Epithelial cell of esophagus (primary cell): ENCODE data around the gene FOS.

Experiments
- DNase-seq: peaks from one replicate; pipeline ENCODE4 v3.0.0; 2010; ENCODE audit warnings: low read depth
- H3K4me3 ChIP-seq: 2 replicates; pipeline ENCODE4 v1.5.1; 2011; ENCODE audit warnings: mild to moderate bottlenecking, low read length, control low read depth
- TF ChIP-seq, protein P1 (sequence below): IDR thresholded peaks from 2 replicates; pipeline ENCODE4 v1.5.1; 2011; ENCODE audit warnings: low read depth, mild to moderate bottlenecking, low read length, control low read depth, inconsistent platforms; ENCODE audit not compliant: insufficient read depth; ENCODE audit errors: missing control alignments

FOS gene

DNA sequence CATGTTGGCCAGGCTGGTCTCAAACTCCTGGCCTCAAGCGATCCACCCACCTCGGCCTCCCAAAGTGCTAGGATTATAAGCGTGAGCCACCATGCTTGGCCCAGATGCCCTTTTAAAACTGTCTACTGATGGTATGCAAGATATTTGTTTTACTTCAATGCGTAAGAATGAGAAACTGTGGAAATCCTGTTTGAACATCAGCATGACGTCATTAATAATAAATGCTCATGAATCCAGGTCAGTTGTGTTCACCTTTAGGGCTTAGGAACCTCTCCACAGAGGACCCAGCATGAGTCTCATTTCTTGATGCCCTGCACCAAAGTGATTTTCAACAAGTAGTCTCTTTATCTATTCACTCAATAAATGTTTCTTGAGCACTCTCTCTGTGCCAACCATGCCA, 34.5 kb upstream of the FOS start:
- no peak overlapping the region for H3K4me3 ChIP-seq
- no peak for DNase-seq
- TF ChIP-seq, protein P1, sequence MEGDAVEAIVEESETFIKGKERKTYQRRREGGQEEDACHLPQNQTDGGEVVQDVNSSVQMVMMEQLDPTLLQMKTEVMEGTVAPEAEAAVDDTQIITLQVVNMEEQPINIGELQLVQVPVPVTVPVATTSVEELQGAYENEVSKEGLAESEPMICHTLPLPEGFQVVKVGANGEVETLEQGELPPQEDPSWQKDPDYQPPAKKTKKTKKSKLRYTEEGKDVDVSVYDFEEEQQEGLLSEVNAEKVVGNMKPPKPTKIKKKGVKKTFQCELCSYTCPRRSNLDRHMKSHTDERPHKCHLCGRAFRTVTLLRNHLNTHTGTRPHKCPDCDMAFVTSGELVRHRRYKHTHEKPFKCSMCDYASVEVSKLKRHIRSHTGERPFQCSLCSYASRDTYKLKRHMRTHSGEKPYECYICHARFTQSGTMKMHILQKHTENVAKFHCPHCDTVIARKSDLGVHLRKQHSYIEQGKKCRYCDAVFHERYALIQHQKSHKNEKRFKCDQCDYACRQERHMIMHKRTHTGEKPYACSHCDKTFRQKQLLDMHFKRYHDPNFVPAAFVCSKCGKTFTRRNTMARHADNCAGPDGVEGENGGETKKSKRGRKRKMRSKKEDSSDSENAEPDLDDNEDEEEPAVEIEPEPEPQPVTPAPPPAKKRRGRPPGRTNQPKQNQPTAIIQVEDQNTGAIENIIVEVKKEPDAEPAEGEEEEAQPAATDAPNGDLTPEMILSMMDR = no peak

DNA sequence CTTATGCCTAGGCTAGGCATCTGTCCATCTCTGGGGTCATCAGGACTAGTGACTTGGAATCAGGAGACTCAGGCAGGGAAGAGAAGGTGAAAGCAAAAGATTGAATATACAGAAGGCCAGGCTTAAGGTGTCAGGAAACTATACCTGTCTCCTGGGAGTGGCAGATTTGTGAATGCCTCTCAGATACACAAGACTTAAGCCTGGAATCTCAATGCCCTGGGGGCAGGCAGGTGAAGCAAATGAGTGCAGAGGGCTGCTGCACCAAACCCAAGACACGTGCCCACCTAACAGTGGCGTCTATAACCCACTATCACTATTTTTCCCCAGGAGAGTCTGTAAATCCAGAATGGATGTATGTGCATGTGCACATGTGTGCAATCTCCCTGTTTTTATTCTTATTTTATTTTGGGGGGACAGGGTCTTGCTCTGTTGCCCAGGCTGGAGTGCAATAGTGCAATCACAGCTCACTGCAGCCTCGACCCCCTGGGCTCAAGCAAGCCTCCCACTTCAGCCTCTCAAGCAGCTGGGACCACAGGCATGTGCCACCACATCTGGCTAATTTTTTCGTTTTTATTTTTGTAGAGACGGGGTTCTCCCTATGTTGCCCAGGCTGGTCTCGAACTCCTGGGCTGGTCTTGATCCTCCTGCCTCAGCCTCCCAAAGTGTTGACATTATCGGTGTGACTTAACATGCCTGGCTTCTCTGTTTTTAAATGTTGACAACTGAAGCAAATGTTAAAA, 31.9 kb upstream of the FOS start:
- no peak for DNase-seq
- TF ChIP-seq, protein P1 = no peak
- H3K4me3 ChIP-seq = no peak overlapping the region

DNA sequence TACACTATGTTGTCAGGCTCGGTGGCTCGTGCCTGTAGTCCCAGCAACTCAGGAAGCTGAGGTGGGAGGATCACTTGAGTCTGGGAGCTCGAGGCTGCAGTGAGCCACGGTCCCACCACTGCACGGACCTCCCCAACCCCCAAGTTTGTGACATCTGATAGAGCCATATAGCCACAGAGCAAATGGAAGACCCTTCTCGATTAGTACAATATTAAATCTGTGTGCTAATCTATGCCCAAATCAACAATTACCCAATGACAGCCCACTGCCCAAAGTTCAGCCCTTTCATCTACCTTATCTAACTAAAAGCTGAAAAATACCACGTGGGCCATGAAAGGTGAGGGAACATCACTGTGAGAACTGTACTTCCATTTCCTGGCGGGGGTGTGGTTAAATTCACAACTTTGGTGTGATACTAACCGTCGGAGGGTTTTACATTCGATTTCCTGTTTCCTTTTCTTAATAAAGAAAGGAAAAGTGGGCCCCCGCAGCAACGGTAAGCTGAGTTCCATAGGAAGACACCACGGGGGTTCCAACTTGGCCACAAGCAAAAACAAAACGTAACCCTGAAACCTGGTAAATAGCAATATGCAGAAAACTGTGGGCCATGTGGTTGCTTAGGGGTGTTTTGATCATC, 31.2 kb upstream of the FOS start:
- no peak for DNase-seq

DNA sequence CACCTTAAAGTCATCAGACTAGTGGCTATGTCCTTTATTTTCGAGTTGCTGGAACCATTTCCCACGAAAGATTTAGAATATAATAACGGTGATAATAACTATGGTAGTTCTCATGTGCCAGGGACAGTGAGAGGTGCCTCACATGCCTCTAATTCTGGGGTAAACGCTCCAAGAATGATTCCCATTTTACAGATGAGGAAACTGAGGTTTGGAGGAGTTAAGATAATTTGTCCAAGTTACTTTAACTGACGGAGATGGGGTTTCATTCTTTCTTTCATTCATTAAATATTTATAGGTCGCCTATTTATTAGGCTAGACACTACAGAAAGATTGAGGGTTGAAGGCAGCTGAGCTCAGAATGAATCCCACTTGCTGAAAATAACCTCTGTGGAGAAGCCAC, 30.7 kb upstream of the FOS start:
- H3K4me3 ChIP-seq = no peak overlapping the region
- TF ChIP-seq, protein P1 = no peak
- DNase-seq = no peak

More for the DNA sequence above, 31.2 kb upstream of the FOS start:
- TF ChIP-seq, protein P1 = no peak
- H3K4me3 ChIP-seq = no peak overlapping the region

DNA sequence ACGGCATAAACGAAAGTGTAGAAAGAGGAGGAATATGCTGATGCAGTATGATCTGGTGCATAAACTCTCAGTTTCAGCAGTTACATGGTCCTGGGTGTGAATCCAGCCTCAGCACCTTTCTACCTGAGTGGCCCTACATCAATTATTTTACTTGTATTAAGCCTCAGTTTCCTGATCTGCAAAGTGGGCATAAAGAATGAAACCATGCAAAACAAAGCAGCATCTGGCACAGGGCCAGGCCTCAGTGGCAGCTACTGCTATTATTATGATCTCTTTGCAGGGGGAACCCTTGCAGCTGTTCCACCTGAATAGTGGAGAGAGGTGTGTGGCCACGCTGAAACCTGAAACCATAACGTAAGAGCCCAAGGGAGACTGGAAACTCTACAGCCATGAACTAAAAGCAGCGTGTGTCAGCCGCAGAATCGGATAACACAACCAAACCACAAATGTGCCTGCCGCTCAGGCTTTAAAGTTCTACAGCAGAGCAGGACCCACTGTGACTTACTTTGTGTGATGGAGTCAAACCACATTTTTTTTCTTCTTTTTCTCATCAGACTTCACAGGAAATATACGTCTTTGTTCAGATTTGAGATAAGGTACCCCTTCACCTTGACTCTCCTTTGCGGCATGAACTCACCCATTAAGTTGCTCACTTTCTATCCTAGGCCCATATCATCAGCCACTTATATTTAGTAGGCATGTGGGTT, 29.2 kb upstream of the FOS start:
- DNase-seq = peak; percentile 50
- TF ChIP-seq, protein P1 = no peak
- no peak overlapping the region for H3K4me3 ChIP-seq

DNA sequence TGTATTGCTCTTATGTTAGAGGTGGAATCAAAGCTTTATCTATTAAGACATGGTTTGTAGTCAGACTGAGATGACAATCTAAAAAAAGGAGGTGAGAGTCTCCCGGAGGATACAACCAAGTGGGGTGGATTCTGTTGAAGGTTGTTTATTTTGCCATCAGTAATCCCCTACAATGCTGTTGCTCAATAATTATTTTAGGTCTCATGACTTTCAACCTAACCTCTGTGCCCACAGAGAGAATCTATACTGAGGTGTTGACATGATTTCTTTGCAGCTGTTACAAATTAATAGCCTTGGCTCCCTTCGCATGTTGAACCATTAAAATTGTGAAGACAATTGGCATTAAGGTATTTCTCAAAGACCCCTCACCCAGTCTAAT, 28.7 kb upstream of the FOS start:
- H3K4me3 ChIP-seq = no peak overlapping the region
- DNase-seq = no peak

More for the DNA sequence above, 28.7 kb upstream of the FOS start:
- TF ChIP-seq, protein P1 = no peak
